ENCODE measurements around the gene SPAG4.

The SPAG4 gene

GRCh38 chr20:35629427-35630145 lies 14.0 kb downstream of the SPAG4 start:
- H3K36me3 ChIP-seq (ENCODE audit: control insufficient read depth in 2 of 2, insufficient read depth in 1 of 2, low read length in 2 of 2): peaks cover 19 to 75% of the 10 kb centered on the region in 2 experiments
- no peak overlapping the region for H3K27ac ChIP-seq (ENCODE audit: extremely low read depth, low read depth, low read length)
- ChIA-PET CTCF (interaction anchor here (0.6 to 1.9 kb wide), 5 partner anchors 8 to 104 kb away, joined by 3 to 10 read pairs (median 5); no protein-coding TSS in a partner anchor), POLR2A (no interaction called here)
- no peak overlapping the region for H3K4me3 ChIP-seq (ENCODE audit: low read depth, low read length)
- no peaks in the 10 kb centered on the region for H3K4me1 ChIP-seq (ENCODE audit: control insufficient read depth, insufficient read depth, low read length)
- TF ChIP-seq KLF17 (tag by site-specific recombination; IDR thresholded peaks at IDR 0.05) (no peak), ZNF211 (tag by site-specific recombination; IDR thresholded peaks at IDR 0.05; ENCODE audit: low read depth) (no peak), ZNF175 (tag by site-specific recombination; IDR thresholded peaks at IDR 0.05) (no peak), ZSCAN16 (tag by site-specific recombination; IDR thresholded peaks at IDR 0.05) (no peak), ZNF423 (tag by site-specific recombination; IDR thresholded peaks at IDR 0.05) (no peak), ZNF121 (tag by site-specific recombination; IDR thresholded peaks at IDR 0.05) (no peak), ZNF404 (tag by site-specific recombination; IDR thresholded peaks at IDR 0.05) (no peak)
- TF ChIP-seq, protein P1, sequence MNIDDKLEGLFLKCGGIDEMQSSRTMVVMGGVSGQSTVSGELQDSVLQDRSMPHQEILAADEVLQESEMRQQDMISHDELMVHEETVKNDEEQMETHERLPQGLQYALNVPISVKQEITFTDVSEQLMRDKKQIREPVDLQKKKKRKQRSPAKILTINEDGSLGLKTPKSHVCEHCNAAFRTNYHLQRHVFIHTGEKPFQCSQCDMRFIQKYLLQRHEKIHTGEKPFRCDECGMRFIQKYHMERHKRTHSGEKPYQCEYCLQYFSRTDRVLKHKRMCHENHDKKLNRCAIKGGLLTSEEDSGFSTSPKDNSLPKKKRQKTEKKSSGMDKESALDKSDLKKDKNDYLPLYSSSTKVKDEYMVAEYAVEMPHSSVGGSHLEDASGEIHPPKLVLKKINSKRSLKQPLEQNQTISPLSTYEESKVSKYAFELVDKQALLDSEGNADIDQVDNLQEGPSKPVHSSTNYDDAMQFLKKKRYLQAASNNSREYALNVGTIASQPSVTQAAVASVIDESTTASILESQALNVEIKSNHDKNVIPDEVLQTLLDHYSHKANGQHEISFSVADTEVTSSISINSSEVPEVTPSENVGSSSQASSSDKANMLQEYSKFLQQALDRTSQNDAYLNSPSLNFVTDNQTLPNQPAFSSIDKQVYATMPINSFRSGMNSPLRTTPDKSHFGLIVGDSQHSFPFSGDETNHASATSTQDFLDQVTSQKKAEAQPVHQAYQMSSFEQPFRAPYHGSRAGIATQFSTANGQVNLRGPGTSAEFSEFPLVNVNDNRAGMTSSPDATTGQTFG (tag by site-specific recombination; IDR thresholded peaks at IDR 0.05; ENCODE audit: borderline replicate concordance): no peak
- H3K9me3 ChIP-seq (ENCODE audit: control insufficient read depth, insufficient read depth, low read depth, low read length): no peaks in the 10 kb centered on the region

DNA sequence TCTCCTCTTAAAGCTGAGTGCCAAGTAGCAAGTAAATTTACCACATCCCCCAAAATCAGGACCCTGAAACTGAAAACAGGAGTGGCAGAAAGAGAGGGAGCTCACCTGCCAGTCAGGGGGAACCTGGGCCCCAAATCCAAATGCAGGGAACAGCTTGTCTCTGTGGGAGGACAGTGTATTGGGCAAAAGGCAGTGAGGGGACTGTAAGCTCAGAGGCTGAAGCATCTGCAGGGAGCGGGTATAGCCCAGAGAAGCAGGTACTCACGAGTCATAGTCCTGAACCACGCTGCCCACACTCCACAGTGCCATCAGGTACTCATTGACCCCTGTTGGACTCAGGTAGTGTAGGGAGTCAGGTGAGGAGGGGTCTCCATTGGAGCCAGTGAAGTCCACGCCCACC lies 15.0 kb downstream of the SPAG4 start:
- ChIA-PET POLR2A (interaction anchor here (1.4 kb wide), 1 partner anchor 11 kb away, joined by 4 read pairs; no protein-coding TSS in a partner anchor), CTCF (interaction anchor here (1.9 kb wide), 1 partner anchor 11 kb away, joined by 10 read pairs; no protein-coding TSS in a partner anchor)
- Histone ChIP-seq H3K4me3 (ENCODE audit: low read depth, low read length) (no peak overlapping the region), H3K36me3 (ENCODE audit: control insufficient read depth in 2 of 2, insufficient read depth in 1 of 2, low read length in 2 of 2) (peaks cover 12 to 68% of the 10 kb centered on the region in 2 experiments), H3K27ac (ENCODE audit: extremely low read depth, low read depth, low read length) (no peak overlapping the region), H3K9me3 (ENCODE audit: control insufficient read depth, insufficient read depth, low read depth, low read length) (no peaks in the 10 kb centered on the region), H3K4me1 (ENCODE audit: control insufficient read depth, insufficient read depth, low read length) (no peaks in the 10 kb centered on the region)
- TF ChIP-seq ZNF555 (tag by site-specific recombination; conservative IDR thresholded peaks at IDR 0.05) (no peak), ZNF112 (tag by site-specific recombination; IDR thresholded peaks at IDR 0.05) (no peak), ZSCAN30 (tag by site-specific recombination; IDR thresholded peaks at IDR 0.05) (no peak), ZNF423 (tag by site-specific recombination; IDR thresholded peaks at IDR 0.05) (no peak), ZNF610 (tag by site-specific recombination; IDR thresholded peaks at IDR 0.05; ENCODE audit: borderline replicate concordance) (no peak), ZNF449 (tag by site-specific recombination; IDR thresholded peaks at IDR 0.05) (no peak), ZNF354C (tag by site-specific recombination; IDR thresholded peaks at IDR 0.05; ENCODE audit: borderline replicate concordance, low read depth) (no peak), KLF1 (tag by site-specific recombination; IDR thresholded peaks at IDR 0.05) (no peak), ZSCAN23 (tag by site-specific recombination; IDR thresholded peaks at IDR 0.05) (no peak), ZNF621 (tag by site-specific recombination; IDR thresholded peaks at IDR 0.05) (no peak)
